Esophagus squamous epithelium (tissue), 5 donors: ENCODE data around the gene LCOR. TPM values are rescaled to one million over a fixed set of nuclear protein-coding genes. Genes with fewer than 3 reads are reported as not detected.

Experiments
- DNase-seq: peaks from one replicate; lab custom pipeline; 2025; lab: John Stamatoyannopoulos, UW
- H3K27ac ChIP-seq, 4 donors: fragments of 200-600 bp; sonication (generic); one replicate each; pipeline ENCODE4 v1.5.1; 2016 to 2019; ENCODE audit warnings: mild to moderate bottlenecking in 1 of 4
- H3K27me3 ChIP-seq, 4 donors: fragments of 200-600 bp; sonication (generic); 1 replicate in 3 of 4; 2 replicates in 1 of 4; pipeline versions ENCODE4 v1.5.1 to v1.6.0; 2017 to 2021; ENCODE audit warnings: antibody characterized with exemption in 1 of 4
- H3K36me3 ChIP-seq, 3 donors: fragments of 200-600 bp; sonication (generic); one replicate each; pipeline ENCODE4 v1.5.1; 2016 to 2019
- H3K4me1 ChIP-seq, 3 donors: fragments of 200-600 bp; sonication (generic); one replicate each; pipeline ENCODE4 v1.5.1; 2017 to 2019
- H3K4me3 ChIP-seq, 4 donors: fragments of 200-600 bp; sonication (generic); 1 replicate in 3 of 4; 2 replicates in 1 of 4; pipeline ENCODE4 v1.5.1; 2016 to 2019; ENCODE audit warnings: mild to moderate bottlenecking in 2 of 4, moderate library complexity in 1 of 4
- H3K9me3 ChIP-seq, 3 donors: fragments of 200-600 bp; sonication (generic); one replicate each; pipeline ENCODE4 v1.5.1; 2016 to 2019
- POLR2A ChIP-seq, 4 donors: fragments of 450-650 bp; IDR thresholded peaks; one replicate each; pipeline ENCODE4 v1.6.1; 2017; ENCODE audit warnings: antibody characterized with exemption in 4 of 4, mild to moderate bottlenecking in 4 of 4, moderate library complexity in 3 of 4
- WGBS, 2 donors: methylation state at CpG; one replicate each; pipeline ENCODE4 v1.1.5; 2018; 5-methylcytosine and 5-hydroxymethylcytosine counted together
- intact Hi-C: fragments of 100-400 bp; cut with DNase I; formaldehyde crosslinking; loops from one replicate; pipeline ENCODE4 v1.15.0; 2022
- total RNA-seq, 4 donors: library from RNA; depleted of rRNA; stranded (reverse); fragments of >200 nt; gene quantifications; one replicate each; pipeline ENCODE4 v1.1.0, GENCODE V29; 2016
- TF ChIP-seq, protein P1 (sequence below), 6 experiments: fragments of 450-650 bp in 4 of 6; fragments of 200-600 bp in 2 of 6; sonication (generic) in 2 of 6; IDR thresholded peaks; one replicate each; pipeline ENCODE4 v1.5.1; 2016 to 2019; ENCODE audit warnings: antibody characterized with exemption in 6 of 6, mild to moderate bottlenecking in 4 of 6, moderate library complexity in 4 of 6
- donor health status: DM: yes; HTN: yes; CAD: no.

The LCOR gene
- total RNA-seq: 100 to 1,000 TPM in 1 of 4 donors, 10 to 100 TPM in 3; 16.9 to 112 (median 30.4) TPM

DNA sequence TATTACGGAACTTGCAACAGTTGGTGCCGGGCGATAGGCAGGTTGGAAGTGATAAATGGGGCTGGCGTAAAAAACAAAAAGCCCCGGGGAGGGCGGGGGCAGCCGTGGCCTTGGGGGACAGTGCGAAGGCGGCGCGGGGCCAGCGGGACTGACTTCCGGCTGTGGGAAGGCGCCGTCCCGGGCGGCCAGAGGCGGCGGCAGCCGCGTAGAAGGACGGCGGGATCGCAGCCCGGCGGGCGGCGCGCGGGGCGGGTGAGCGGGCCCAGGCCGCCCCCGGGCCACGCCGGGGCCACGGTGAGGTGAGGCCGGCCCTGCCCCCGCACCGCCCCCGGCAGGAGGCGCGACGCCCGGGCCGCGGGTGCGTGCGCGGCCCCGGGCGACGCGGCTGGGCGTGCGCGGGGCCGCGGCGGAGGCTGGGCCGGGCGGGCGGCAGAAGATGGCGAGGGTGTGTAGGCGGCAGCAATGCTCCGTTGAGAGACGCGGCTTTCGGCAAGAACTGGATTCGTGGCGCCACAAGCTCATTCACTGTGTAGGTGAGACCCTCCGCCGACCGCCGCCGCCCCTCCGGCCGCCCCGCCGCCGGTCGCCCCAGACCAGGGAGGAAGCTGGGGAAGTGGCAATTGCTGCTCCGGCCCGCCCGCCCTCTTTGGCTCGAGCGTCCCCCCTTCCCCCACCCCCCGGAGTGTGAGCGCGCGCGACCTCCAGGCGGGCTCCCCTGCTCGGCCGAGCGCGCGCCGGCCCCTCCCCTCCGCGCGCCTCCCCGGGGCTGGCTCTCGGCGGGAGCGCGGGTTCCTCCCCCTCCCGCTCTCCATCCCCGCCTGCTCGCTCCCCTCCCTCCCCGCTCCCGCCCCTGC lies at the start of gene LCOR:
Gene LCOR, plus strand, starts transcription at position 432 of the 854 bp plus-strand sequence. CDS start 116,760 bp downstream, outside the sequence.
- WGBS, 2 donors: 0% methylated on average over 2 to 5 of the region's 112 CpGs
- Histone ChIP-seq H3K4me1 (peaks cover 6 to 55% (median 22%) of the 10 kb centered on the region in 3 donors), H3K4me3 (peak within 1 kb of the TSS; percentile 76 to 99 (median 88)), H3K9me3 (no peaks in the 10 kb centered on the region), H3K27ac (peak within 1 kb of the TSS; percentile 94 to 98 (median 96)), H3K27me3 (no peaks in the 10 kb centered on the region), H3K36me3 (peaks cover 0 to under 1% (median 0%) of the 10 kb centered on the region in 3 donors)
- peak; percentile 47 for DNase-seq
- intact Hi-C loops: no loop called here
- TF ChIP-seq, protein P1, sequence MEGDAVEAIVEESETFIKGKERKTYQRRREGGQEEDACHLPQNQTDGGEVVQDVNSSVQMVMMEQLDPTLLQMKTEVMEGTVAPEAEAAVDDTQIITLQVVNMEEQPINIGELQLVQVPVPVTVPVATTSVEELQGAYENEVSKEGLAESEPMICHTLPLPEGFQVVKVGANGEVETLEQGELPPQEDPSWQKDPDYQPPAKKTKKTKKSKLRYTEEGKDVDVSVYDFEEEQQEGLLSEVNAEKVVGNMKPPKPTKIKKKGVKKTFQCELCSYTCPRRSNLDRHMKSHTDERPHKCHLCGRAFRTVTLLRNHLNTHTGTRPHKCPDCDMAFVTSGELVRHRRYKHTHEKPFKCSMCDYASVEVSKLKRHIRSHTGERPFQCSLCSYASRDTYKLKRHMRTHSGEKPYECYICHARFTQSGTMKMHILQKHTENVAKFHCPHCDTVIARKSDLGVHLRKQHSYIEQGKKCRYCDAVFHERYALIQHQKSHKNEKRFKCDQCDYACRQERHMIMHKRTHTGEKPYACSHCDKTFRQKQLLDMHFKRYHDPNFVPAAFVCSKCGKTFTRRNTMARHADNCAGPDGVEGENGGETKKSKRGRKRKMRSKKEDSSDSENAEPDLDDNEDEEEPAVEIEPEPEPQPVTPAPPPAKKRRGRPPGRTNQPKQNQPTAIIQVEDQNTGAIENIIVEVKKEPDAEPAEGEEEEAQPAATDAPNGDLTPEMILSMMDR (IDR thresholded peaks at IDR 0.05): peak in 2 of 6 experiments; percentile 3 to 19
- peak in 3 of 4 donors; percentile 32 to 82 (median 69) for TF ChIP-seq POLR2A (IDR thresholded peaks at IDR 0.05)

DNA sequence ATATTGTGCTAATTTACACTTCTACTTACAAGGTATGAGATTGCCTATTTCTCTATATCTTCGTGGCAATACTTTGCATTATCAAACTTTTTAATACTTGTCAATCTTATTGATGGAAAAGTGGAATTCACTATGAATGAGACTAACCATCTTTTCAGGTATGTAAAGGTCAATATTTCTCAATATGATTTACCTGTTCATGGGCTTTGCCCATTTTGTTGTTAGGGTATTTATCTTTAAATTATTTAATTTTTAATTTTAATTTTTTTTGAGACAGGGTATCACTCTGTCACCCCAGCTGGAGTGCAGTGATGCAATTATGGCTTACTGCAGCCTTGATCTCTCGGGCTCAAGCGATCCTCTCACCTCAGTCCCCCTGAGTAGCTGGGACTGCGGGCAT lies 47.8 kb upstream of the LCOR start:
- intact Hi-C loops: no loop called here
- WGBS, 2 donors: 79 to 95% methylated on average over 4 of the region's 4 CpGs
- Histone ChIP-seq H3K27ac (no peak overlapping the region), H3K4me1 (no peaks in the 10 kb centered on the region), H3K36me3 (no peaks in the 10 kb centered on the region), H3K4me3 (no peak overlapping the region), H3K9me3 (peaks cover 0 to 6% (median 0%) of the 10 kb centered on the region in 3 donors), H3K27me3 (no peaks in the 10 kb centered on the region)
- TF ChIP-seq, protein P1 (IDR thresholded peaks at IDR 0.05): no peak
- no peak for TF ChIP-seq POLR2A (IDR thresholded peaks at IDR 0.05)
- no peak for DNase-seq

DNA sequence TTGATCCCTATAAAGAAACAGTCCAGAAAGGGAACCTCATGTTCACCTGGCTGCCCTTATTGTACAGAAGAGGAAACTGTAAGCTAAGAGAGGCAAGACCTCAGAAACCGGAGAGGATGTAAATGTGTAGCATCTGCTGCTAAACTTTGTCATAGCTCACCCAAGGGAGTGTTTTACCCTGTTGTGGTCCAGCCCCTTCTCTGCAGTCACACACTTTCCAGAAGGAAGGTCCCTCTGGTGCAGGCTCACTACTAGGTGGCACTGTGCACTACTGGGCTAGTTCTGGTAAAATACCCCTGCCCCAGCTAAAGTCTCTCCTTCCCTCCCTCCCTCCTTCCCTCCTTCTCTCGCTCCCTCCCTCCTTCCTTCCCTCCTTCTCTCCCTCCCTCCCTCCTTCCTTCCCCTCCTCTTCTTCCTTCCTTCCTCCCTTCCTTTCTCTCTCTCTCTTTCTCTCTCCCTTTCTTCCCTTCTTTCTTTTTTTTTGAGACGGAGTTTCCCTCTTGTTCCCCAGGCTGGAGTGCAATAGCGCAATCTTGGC lies 42.5 kb upstream of the LCOR start:
- H3K27ac ChIP-seq: no peak overlapping the region
- H3K27me3 ChIP-seq: peaks cover 0 to 28% (median 0%) of the 10 kb centered on the region in 4 donors
- intact Hi-C loops: no loop called here
- no peak for TF ChIP-seq POLR2A (IDR thresholded peaks at IDR 0.05)
- TF ChIP-seq, protein P1 (IDR thresholded peaks at IDR 0.05): no peak
- 61 to 64% methylated on average over 4 of the region's 4 CpGs for WGBS, 2 donors
- H3K36me3 ChIP-seq: no peaks in the 10 kb centered on the region
- no peaks in the 10 kb centered on the region for H3K4me1 ChIP-seq
- no peak for DNase-seq
- no peak overlapping the region for H3K4me3 ChIP-seq
- peaks cover 0 to 1% (median 0%) of the 10 kb centered on the region in 3 donors for H3K9me3 ChIP-seq

DNA sequence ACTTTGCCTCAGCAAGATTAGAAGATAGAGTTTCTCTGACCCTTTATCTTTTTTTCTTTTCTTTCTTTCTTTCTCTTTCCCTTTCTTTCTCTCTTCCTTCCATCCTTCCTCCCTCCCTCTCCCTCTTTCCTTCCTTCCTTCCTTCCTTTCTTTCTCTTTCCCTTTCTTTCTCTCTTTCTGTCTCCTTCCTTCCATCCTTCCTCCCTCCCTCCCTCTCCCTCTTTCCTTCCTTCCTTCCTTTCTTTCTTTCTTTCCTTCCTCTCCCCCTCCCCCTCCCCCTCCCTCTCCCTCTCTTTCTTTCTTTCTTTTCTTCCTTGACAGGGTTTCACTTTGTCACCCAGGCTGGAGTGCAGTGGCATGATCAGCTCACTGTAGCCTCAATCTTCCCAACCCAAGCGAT lies 40.2 kb upstream of the LCOR start:
- TF ChIP-seq, protein P1 (IDR thresholded peaks at IDR 0.05): no peak
- TF ChIP-seq POLR2A (IDR thresholded peaks at IDR 0.05): no peak
- no peak overlapping the region for H3K4me3 ChIP-seq
- no peak for DNase-seq
- WGBS, 2 donors: 67 to 82% methylated on average over 1 of the region's 1 CpG
- intact Hi-C loops: no loop called here
- H3K27me3 ChIP-seq: peaks cover 0 to 28% (median 0%) of the 10 kb centered on the region in 4 donors
- H3K4me1 ChIP-seq: no peaks in the 10 kb centered on the region
- no peaks in the 10 kb centered on the region for H3K9me3 ChIP-seq
- H3K36me3 ChIP-seq: no peaks in the 10 kb centered on the region
- H3K27ac ChIP-seq: no peak overlapping the region
